Esophagus mucosa (tissue), 1 donor: ENCODE results near the gene PTPRN2. TPM values are rescaled to one million over a fixed set of nuclear protein-coding genes. Genes with fewer than 3 reads are reported as not detected.

ENCODE experiments used
- ATAC-seq: fragments of 200-7000 bp; cut with Tn5 transposase; one replicate; pipeline ENCODE4 v1.9.1; 2020
- total RNA-seq: library from RNA; stranded (reverse); gene quantifications from one replicate; pipeline ENCODE4 v1.2.4, GENCODE V29; 2023
- donor health status: DM: yes; HTN: yes; CAD: no.

The PTPRN2 gene
- total RNA-seq, 1 donor from 2014 or later = 0.44 TPM

- no peak for ATAC-seq
Observed at GRCh38 chr7:157837561-157837960, 750.1 kb downstream of the PTPRN2 start.

GRCh38 chr7:157837047-157837446 is 750.6 kb downstream of the PTPRN2 start:
- ATAC-seq = no peak

GRCh38 chr7:157834501-157835163 is 753.0 kb downstream of the PTPRN2 start:
- ATAC-seq = no peak

GRCh38 chr7:157832866-157833607 is 754.6 kb downstream of the PTPRN2 start:
- no peak for ATAC-seq

DNA sequence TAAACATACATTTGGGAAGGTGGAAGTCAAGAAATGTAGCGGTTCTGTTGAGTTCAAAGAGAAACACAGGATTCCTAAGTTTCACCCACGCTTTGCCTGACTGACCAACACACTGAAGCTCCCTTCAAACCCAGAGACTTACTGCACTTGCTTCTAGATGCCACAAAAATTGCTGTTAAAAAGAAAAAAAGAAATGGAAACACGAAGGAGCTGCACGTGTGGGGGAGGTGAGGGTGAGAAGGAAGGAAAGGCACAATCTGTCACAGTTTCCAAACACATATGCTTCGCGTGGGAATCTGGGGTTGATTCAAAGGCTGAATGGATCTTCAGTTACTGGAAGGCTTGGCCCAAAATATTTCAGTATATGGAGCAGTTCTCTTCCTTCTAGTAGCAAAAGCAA is 755.2 kb downstream of the PTPRN2 start:
- ATAC-seq = no peak

DNA sequence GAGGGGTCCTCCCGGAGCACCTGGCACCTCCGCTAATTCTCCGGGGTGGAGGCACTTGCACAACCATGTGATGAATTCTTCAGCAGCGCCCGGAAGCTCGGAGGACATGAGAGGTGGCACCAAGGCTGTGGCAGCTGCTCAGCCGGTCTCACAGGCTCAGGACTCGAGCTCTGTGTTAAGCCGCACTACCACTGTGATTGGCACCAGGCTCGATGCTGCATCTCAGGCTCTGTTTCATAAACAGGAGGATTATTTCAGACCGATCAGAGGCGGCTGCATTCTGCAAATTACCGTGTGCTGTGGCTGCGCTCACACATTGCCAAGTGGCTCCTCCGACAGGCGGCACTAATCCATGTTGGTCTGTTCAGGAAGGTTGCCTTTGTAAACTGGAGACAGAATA is 755.6 kb downstream of the PTPRN2 start:
- ATAC-seq = no peak

DNA sequence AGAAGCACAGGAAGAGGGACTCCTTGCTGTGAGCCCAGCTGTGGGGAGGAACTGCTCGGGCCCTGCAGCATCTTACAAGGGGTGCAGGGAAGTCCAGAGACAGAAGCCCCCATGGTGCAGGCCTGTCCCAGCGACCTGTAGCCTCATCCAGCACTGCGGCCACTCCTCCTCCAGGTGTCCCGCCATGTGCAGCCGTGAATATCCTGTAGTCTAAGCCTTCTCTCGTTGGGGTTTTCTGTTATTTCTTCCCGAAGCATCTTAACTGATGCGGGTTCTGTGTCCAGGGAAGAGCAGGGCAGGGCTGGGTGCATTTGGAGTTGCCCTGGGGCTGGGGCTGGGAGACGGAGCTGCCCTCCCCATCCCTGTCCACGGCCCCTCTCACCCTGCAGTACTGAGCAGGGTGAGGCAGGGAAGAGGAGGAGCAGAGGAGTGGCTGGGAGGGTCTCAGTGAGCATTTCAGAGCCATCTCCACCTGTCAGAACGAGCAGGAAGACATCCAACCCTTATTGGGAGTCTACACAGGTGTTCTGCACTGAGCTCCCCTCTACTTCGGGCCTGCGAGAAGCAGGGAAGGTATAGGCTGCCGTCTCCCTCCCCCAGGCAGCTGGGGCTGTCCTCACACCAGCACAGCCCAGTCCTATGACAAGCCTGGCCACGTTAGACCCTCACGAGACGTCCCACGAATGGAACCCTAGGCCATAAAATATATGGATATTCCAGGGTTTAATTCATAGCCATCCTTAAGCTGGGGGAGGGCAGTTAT is 756.3 kb downstream of the PTPRN2 start:
- no peak for ATAC-seq

- no peak for ATAC-seq
Observed at GRCh38 chr7:157830331-157830730, 757.3 kb downstream of the PTPRN2 start.

DNA sequence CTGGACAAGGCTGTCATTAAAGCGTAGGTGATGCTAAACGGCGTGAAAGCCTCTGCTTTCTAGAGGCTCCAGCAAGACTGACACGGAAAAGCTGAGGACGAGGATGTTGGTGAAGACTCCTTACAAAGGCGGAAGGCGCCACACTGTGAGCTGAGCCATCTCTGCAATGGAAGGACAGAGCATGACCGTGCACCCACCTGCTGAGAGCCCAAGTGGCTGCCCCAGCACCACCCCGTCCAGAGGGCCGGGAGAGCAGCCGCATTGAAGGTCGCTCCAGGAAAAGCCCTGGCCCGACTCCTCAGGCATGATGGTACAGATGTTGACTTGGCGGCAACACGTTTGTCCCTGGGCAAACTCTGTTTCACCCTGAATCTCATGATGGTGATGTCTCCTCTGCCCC is 758.1 kb downstream of the PTPRN2 start:
- no peak for ATAC-seq

DNA sequence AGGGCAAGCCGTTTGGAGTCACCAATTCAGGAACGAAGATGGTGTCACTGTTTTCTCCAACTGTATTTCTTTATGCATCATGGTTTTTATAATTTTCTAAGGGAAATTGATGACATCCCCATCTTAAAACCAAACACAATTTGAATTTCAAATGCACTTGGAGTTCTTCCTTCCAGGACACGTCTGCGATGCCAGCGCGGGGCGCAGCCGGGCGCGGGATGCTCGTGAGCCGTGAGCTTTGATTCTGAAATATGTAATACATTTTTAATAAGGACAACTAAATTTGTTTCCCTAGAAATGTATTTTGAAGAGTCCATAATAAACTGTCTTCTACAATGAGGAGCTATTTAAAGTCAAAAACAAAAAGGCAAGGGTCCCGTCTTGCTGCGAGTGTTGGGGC is 758.7 kb downstream of the PTPRN2 start:
- ATAC-seq = no peak

DNA sequence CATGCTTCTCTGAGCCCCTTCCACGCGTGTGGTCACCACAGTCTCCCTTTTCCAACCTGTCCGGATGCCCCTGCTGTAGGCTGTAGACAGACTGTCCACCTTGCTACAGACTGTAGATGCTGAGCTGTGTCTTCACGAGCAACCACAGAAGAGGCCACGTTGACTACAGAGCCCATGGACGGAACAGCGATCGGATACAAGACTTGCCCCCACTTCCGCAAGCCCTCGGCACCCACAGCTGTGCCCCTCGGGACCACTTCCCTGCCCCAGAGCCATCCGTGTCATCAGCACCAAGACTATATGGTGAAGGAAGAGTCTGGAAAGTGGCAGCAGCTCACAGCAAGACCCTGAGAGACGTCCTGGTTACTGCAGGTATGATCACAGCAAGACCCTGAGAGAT is 759.4 kb downstream of the PTPRN2 start:
- ATAC-seq = no peak

DNA sequence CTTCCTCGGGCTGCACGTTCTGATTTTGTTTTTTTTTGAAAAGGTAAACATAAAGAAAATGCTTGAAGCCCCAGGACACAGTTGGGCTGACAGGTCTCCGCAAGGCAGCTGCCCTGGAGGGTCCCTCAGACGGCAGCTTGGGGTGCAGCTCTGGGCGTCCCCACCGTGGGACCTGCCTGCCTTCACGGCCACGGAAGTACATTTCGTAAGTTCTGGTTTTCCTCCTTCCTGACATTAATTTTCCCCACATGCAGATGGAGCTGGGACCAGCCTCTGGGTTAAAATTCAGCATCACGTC is 759.8 kb downstream of the PTPRN2 start:
- no peak for ATAC-seq

GRCh38 chr7:157827045-157827862 is 760.4 kb downstream of the PTPRN2 start:
- ATAC-seq = no peak

- no peak for ATAC-seq
Observed at GRCh38 chr7:157826566-157826965, 761.1 kb downstream of the PTPRN2 start.

DNA sequence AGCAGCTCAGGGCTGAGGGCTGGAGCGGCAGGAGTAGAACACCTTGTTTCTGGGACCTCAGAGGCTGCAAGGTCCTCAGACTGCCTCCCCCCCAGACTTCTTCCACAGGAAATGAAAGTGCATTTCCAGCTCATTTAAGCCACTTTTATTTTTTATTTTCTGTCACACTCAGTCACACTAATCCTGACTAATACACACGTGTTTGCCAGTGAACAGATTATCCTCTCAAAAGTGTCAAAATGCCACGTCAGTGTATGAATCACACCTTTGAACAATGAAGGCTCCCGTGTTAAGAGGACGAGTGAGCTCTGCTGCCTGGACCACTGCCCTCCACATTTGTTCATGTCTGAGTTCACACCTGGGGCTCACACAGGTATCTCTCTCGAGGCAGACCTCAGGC is 762.3 kb downstream of the PTPRN2 start:
- peak; percentile 62 for ATAC-seq

DNA sequence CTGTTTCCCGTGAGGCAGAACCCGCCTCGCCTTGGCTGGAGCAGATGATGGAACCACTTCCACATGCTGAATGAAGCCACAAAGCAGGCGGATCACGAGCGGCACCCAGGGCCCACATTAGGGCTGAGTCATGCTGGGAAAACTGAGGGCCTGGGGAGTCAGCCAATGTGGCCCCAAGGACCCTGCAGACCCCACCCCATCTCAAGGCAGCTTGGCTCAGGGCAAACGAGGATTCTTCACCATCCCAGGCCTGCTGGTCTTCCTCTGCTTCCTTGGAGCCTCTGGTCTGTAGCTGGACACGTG is 762.9 kb downstream of the PTPRN2 start:
- no peak for ATAC-seq

- ATAC-seq = no peak
Observed at GRCh38 chr7:157824011-157824818, 763.4 kb downstream of the PTPRN2 start.

DNA sequence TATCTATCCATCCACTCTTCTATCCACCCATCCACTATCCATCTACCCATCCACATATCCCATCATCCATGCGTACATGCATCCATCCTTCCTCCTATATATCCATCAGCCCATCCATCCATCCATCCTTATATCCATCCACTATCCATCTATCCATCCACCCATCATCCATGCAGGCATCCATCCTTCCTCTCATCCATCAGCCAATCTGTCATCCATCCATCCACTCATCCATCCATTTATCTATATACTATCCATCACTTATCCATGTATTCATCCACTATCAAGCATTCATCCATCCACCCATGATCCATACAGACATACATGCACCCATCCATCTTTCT is 765.0 kb downstream of the PTPRN2 start:
- ATAC-seq = no peak

- ATAC-seq = no peak
Observed at GRCh38 chr7:157821959-157822687, 765.5 kb downstream of the PTPRN2 start.

- ATAC-seq = no peak
Observed at GRCh38 chr7:157820796-157821195, 766.8 kb downstream of the PTPRN2 start.

DNA sequence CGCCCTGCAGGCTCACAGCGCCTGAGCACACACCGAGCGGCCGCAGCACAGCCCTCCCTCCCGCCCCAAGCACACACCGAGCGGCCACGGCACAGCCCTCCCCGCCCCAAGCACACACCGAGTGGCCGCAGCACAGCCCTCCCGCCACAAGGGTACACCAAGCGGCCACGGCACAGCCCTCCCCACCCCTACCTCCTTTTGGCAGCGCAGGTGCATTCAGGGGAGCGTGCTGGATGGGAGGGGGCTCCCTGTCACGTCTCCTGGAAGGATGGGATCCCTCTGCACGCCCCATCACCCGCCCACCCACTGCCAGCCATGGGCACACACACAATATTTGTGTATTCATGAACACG is 768.2 kb downstream of the PTPRN2 start:
- no peak for ATAC-seq
